A549 treated with Hydrocortisone at 1 μM for 4 hours (cell line): ENCODE results near the gene BMP7. TPM values are rescaled to one million over a fixed set of nuclear protein-coding genes. Genes with fewer than 3 reads are reported as not detected.

Experiments used
- total RNA-seq: library from RNA; stranded (reverse); fragments of 200-300 nt; extraction: Qiagen RNA extraction; gene quantifications from 5 replicates; pipeline ENCODE4 v1.2.3, GENCODE V29; 2022

The BMP7 gene
- 0.38 to 1.1 TPM (median 0.53 TPM) in 5 replicates for total RNA-seq

GRCh38 chr20:57266291-57267157, at the start of gene BMP7:
BMP7 (minus strand) TSS chr20:57266641; CDS start chr20:57266122, 519 bp downstream.

Other genes with a start within 250 kb of the BMP7 start
- gene SPO11, start 63.2 kb upstream of the BMP7 start, total RNA-seq: not detected in 5 replicates
- 58.4 to 70.0 TPM (median 60.4 TPM) in 5 replicates for gene RAE1, start 84.6 kb upstream of the BMP7 start, total RNA-seq
- gene RBM38, start 124.8 kb upstream of the BMP7 start, total RNA-seq: 26.3 to 34.8 TPM (median 34.4 TPM) in 5 replicates